ENCODE data around the gene TMEM18. TPM values are rescaled to one million over a fixed set of nuclear protein-coding genes. Genes with fewer than 3 reads are reported as not detected.

TMEM18 gene
- total and polyA plus RNA-seq, 2 of the 13 experiments (the other 11 are each of a cell fraction or from before 2014, with no cell fraction given): 45.9 to 49.4 TPM

DNA sequence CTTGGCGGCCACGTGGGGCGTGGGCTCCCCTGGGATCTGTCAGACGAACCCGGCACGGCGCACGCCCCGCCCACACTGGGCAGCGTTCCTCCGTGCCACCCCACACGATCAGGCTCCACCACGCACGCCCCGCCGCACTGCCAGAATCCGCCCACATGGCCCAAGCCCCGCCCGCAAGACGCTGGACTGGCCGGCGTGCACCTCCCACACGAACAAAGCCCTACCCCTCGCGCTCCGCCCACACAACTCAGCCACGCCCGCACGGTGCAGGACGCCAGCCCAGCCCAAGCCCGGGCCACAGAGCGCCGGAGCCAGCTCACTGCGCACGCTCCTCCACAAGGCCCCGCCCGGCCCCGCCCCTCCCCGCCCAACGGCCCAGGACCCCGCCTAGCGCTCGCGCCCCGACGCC lies 555 bp downstream of the TMEM18 start (continued):
- no peak for TF ChIP-seq CBX2 (IDR thresholded peaks at IDR 0.05; ENCODE audit: low read depth, low read length)
- no peak for TF ChIP-seq CBX2 (CRISPR knock-in tag; IDR thresholded peaks at IDR 0.05; ENCODE audit: low read depth)
- no peak for TF ChIP-seq SMARCE1 (IDR thresholded peaks at IDR 0.05; ENCODE audit: borderline replicate concordance)
- TF ChIP-seq, protein P1, sequence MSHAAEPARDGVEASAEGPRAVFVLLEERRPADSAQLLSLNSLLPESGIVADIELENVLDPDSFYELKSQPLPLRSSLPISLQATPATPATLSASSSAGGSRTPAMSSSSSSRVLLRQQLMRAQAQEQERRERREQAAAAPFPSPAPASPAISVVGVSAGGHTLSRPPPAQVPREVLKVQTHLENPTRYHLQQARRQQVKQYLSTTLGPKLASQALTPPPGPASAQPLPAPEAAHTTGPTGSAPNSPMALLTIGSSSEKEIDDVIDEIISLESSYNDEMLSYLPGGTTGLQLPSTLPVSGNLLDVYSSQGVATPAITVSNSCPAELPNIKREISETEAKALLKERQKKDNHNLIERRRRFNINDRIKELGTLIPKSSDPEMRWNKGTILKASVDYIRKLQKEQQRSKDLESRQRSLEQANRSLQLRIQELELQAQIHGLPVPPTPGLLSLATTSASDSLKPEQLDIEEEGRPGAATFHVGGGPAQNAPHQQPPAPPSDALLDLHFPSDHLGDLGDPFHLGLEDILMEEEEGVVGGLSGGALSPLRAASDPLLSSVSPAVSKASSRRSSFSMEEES (CRISPR knock-in tag; IDR thresholded peaks at IDR 0.05): no peak
- no peak for TF ChIP-seq ZNF496 (CRISPR knock-in tag; IDR thresholded peaks at IDR 0.05; ENCODE audit: insufficient replicate concordance)
- TF ChIP-seq, protein P2, sequence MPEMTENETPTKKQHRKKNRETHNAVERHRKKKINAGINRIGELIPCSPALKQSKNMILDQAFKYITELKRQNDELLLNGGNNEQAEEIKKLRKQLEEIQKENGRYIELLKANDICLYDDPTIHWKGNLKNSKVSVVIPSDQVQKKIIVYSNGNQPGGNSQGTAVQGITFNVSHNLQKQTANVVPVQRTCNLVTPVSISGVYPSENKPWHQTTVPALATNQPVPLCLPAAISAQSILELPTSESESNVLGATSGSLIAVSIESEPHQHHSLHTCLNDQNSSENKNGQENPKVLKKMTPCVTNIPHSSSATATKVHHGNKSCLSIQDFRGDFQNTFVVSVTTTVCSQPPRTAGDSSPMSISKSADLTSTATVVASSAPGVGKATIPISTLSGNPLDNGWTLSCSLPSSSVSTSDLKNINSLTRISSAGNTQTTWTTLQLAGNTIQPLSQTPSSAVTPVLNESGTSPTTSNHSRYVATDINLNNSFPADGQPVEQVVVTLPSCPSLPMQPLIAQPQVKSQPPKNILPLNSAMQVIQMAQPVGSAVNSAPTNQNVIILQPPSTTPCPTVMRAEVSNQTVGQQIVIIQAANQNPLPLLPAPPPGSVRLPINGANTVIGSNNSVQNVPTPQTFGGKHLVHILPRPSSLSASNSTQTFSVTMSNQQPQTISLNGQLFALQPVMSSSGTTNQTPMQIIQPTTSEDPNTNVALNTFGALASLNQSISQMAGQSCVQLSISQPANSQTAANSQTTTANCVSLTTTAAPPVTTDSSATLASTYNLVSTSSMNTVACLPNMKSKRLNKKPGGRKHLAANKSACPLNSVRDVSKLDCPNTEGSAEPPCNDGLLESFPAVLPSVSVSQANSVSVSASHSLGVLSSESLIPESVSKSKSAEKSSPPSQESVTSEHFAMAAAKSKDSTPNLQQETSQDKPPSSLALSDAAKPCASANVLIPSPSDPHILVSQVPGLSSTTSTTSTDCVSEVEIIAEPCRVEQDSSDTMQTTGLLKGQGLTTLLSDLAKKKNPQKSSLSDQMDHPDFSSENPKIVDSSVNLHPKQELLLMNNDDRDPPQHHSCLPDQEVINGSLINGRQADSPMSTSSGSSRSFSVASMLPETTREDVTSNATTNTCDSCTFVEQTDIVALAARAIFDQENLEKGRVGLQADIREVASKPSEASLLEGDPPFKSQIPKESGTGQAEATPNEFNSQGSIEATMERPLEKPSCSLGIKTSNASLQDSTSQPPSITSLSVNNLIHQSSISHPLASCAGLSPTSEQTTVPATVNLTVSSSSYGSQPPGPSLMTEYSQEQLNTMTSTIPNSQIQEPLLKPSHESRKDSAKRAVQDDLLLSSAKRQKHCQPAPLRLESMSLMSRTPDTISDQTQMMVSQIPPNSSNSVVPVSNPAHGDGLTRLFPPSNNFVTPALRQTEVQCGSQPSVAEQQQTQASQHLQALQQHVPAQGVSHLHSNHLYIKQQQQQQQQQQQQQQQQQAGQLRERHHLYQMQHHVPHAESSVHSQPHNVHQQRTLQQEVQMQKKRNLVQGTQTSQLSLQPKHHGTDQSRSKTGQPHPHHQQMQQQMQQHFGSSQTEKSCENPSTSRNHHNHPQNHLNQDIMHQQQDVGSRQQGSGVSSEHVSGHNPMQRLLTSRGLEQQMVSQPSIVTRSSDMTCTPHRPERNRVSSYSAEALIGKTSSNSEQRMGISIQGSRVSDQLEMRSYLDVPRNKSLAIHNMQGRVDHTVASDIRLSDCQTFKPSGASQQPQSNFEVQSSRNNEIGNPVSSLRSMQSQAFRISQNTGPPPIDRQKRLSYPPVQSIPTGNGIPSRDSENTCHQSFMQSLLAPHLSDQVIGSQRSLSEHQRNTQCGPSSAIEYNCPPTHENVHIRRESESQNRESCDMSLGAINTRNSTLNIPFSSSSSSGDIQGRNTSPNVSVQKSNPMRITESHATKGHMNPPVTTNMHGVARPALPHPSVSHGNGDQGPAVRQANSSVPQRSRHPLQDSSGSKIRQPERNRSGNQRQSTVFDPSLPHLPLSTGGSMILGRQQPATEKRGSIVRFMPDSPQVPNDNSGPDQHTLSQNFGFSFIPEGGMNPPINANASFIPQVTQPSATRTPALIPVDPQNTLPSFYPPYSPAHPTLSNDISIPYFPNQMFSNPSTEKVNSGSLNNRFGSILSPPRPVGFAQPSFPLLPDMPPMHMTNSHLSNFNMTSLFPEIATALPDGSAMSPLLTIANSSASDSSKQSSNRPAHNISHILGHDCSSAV (CRISPR knock-in tag; IDR thresholded peaks at IDR 0.05; ENCODE audit: borderline replicate concordance): no peak
- TF ChIP-seq RXRB (CRISPR knock-in tag; IDR thresholded peaks at IDR 0.05; ENCODE audit: borderline replicate concordance): no peak
- TF ChIP-seq BORCS8-MEF2B (CRISPR knock-in tag; IDR thresholded peaks at IDR 0.05): no peak
- TF ChIP-seq KMT2A (CRISPR knock-in tag; IDR thresholded peaks at IDR 0.05): no peak
- TF ChIP-seq ARNT (IDR thresholded peaks at IDR 0.05): no peak
- TF ChIP-seq YEATS4 (CRISPR knock-in tag; IDR thresholded peaks at IDR 0.05; ENCODE audit: borderline replicate concordance): peak; percentile 37
- TF ChIP-seq, protein P3, sequence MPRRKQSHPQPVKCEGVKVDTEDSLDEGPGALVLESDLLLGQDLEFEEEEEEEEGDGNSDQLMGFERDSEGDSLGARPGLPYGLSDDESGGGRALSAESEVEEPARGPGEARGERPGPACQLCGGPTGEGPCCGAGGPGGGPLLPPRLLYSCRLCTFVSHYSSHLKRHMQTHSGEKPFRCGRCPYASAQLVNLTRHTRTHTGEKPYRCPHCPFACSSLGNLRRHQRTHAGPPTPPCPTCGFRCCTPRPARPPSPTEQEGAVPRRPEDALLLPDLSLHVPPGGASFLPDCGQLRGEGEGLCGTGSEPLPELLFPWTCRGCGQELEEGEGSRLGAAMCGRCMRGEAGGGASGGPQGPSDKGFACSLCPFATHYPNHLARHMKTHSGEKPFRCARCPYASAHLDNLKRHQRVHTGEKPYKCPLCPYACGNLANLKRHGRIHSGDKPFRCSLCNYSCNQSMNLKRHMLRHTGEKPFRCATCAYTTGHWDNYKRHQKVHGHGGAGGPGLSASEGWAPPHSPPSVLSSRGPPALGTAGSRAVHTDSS (CRISPR knock-in tag; conservative IDR thresholded peaks at IDR 0.05): no peak
- TF ChIP-seq HNF4G (IDR thresholded peaks at IDR 0.05; ENCODE audit: borderline replicate concordance, low read depth, low read length): no peak
- TF ChIP-seq HNF4G (CRISPR knock-in tag; IDR thresholded peaks at IDR 0.05; ENCODE audit: borderline replicate concordance, low read depth): 0 out of 2 replicates have a peak, but pooled peaks have one; percentile 25
- TF ChIP-seq, protein P4, sequence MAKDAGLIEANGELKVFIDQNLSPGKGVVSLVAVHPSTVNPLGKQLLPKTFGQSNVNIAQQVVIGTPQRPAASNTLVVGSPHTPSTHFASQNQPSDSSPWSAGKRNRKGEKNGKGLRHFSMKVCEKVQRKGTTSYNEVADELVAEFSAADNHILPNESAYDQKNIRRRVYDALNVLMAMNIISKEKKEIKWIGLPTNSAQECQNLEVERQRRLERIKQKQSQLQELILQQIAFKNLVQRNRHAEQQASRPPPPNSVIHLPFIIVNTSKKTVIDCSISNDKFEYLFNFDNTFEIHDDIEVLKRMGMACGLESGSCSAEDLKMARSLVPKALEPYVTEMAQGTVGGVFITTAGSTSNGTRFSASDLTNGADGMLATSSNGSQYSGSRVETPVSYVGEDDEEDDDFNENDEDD (CRISPR knock-in tag; IDR thresholded peaks at IDR 0.05; ENCODE audit: borderline replicate concordance): peak; percentile 44; the same call in 1 of the 2 replicates
- 0 out of 2 replicates have a peak, but pooled peaks have one; percentile 40 for TF ChIP-seq MED1 (CRISPR knock-in tag; IDR thresholded peaks at IDR 0.05)
- TF ChIP-seq, protein P5, sequence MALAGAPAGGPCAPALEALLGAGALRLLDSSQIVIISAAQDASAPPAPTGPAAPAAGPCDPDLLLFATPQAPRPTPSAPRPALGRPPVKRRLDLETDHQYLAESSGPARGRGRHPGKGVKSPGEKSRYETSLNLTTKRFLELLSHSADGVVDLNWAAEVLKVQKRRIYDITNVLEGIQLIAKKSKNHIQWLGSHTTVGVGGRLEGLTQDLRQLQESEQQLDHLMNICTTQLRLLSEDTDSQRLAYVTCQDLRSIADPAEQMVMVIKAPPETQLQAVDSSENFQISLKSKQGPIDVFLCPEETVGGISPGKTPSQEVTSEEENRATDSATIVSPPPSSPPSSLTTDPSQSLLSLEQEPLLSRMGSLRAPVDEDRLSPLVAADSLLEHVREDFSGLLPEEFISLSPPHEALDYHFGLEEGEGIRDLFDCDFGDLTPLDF (CRISPR knock-in tag; IDR thresholded peaks at IDR 0.05): no peak

Data from HepG2 (cell line).